Esophagus muscularis mucosa (tissue), 4 donors: ENCODE data around the gene RHBDL3. TPM values are rescaled to one million over a fixed set of nuclear protein-coding genes. Genes with fewer than 3 reads are reported as not detected.
A peak's percentile ranks its signal among the peaks of the same experiment; 100 is the strongest.

ENCODE experiments used
- DNase-seq: peaks from one replicate; pipeline ENCODE4 v3.0.0-alpha.2; 2017; ENCODE audit errors: extremely low spot score
- H3K27ac ChIP-seq, 4 donors: fragments of 200-600 bp; sonication (generic); replicated peaks in 1 of 4; 1 replicate in 3 of 4; 2 replicates in 1 of 4; pipeline ENCODE4 v1.5.1; 2016 to 2019; ENCODE audit warnings: mild to moderate bottlenecking in 1 of 4
- H3K27me3 ChIP-seq, 4 donors: fragments of 200-600 bp; sonication (generic); one replicate each; pipeline versions ENCODE4 v1.5.1 to v1.6.0; 2016 to 2019
- H3K36me3 ChIP-seq, 4 donors: fragments of 200-600 bp; sonication (generic); one replicate each; pipeline ENCODE4 v1.5.1; 2016 to 2019
- H3K4me1 ChIP-seq, 4 donors: fragments of 200-600 bp; sonication (generic); one replicate each; pipeline ENCODE4 v1.5.1; 2016 to 2019
- H3K4me3 ChIP-seq, 4 donors: fragments of 200-600 bp; sonication (generic); 1 replicate in 2 of 4; 2 replicates in 2 of 4; pipeline ENCODE4 v1.5.1; 2016 to 2019; ENCODE audit warnings: mild to moderate bottlenecking in 4 of 4, moderate library complexity in 1 of 4
- H3K9me3 ChIP-seq, 4 donors: fragments of 200-600 bp; sonication (generic); 1 replicate in 3 of 4; 2 replicates in 1 of 4; pipeline ENCODE4 v1.5.1; 2016 to 2019
- CTCF ChIP-seq, 3 experiments: fragments of 200-600 bp in 2 of 3; fragments of 450-650 bp in 1 of 3; sonication (generic) in 2 of 3; IDR thresholded peaks; one replicate each; pipeline ENCODE4 v1.5.1; 2017 to 2019; ENCODE audit warnings: antibody characterized with exemption in 3 of 3, mild to moderate bottlenecking in 2 of 3, moderate library complexity in 1 of 3
- EP300 ChIP-seq: sonication (generic); formaldehyde crosslinking; IDR thresholded peaks from one replicate; pipeline ENCODE4 v1.6.1; 2017; ENCODE audit warnings: antibody characterized with exemption
- POLR2A ChIP-seq: fragments of 450-650 bp; IDR thresholded peaks from one replicate; pipeline ENCODE4 v1.6.1; 2017; ENCODE audit warnings: antibody characterized with exemption, moderate library complexity, mild to moderate bottlenecking, low read depth
- POLR2AphosphoS5 ChIP-seq, 2 donors: sonication (generic); formaldehyde crosslinking; IDR thresholded peaks; one replicate each; pipeline ENCODE4 v1.6.1; 2017; ENCODE audit warnings: antibody characterized with exemption in 2 of 2
- WGBS: methylation state at CpG from one replicate; pipeline ENCODE4 v1.1.5; 2018; 5-methylcytosine and 5-hydroxymethylcytosine counted together
- intact Hi-C: fragments of 100-400 bp; cut with DNase I; formaldehyde crosslinking; loops from one replicate; pipeline ENCODE4 v1.15.1; 2023
- total RNA-seq, 4 donors: library from RNA; depleted of rRNA; stranded (reverse); fragments of >200 nt; gene quantifications; one replicate each; pipeline versions ENCODE4 v1.1.0 to v1.2.1, GENCODE V29; 2016

RHBDL3 gene
- total RNA-seq, 4 donors from 2014 or later, result 0.42 to 2.1 (median 1.0) TPM

- Histone ChIP-seq H3K27me3 (no peaks in the 10 kb centered on the region), H3K4me3 (no peak overlapping the region), H3K27ac (no peak overlapping the region), H3K4me1 (no peaks in the 10 kb centered on the region), H3K36me3 (no peaks in the 10 kb centered on the region), H3K9me3 (no peaks in the 10 kb centered on the region)
- WGBS, result 91% methylated on average over 3 of the region's 3 CpGs
- intact Hi-C loops, result no loop called here
- DNase-seq, result no peak
- no peak for TF ChIP-seq CTCF (IDR thresholded peaks at IDR 0.05)
- no peak for TF ChIP-seq EP300
- no peak for TF ChIP-seq POLR2A
- no peak for TF ChIP-seq POLR2AphosphoS5 (IDR thresholded peaks at IDR 0.05)
Observed at GRCh38 chr17:32249475-32249874, 16.2 kb upstream of the RHBDL3 start.

DNA sequence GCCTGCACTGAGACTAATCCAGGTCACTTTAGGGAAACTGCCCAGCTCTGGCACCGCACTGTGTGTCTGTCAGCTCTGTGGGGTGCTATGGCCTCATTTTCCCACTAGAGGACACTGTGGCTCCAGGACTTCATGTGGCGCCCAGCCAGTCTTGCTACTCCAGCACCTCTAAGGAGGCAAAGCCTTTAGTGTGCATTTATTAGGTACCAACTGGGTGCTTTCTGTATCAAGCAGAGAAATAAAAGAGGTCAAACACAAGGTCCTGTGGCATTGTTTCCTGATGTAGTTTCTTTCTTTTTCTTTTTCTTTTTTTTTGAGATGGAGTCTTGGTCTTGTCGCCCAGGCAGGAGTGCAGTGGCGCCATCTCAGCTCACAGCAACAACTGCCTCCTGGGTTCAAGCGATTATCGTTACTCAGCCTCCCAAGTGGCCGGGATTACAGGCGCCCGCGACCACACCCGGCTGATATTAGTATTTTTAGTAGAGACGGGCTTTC, 12.5 kb upstream of the RHBDL3 start:
- no peak for DNase-seq
- Histone ChIP-seq H3K27me3 (no peaks in the 10 kb centered on the region), H3K27ac (no peak overlapping the region), H3K9me3 (no peaks in the 10 kb centered on the region), H3K4me3 (no peak overlapping the region), H3K4me1 (peaks cover 0 to 9% (median 2%) of the 10 kb centered on the region in 4 donors), H3K36me3 (no peaks in the 10 kb centered on the region)
- intact Hi-C loops, result loop anchor here (1.0 kb wide), 1 partner anchor 68 kb away; no protein-coding TSS in a partner anchor
- TF ChIP-seq CTCF (IDR thresholded peaks at IDR 0.05) (peak; percentile 91 to 99 (median 95)), POLR2A (no peak), POLR2AphosphoS5 (IDR thresholded peaks at IDR 0.05) (peak in 1 of 2 donors; percentile 16), EP300 (no peak)
- 60% methylated on average over 12 of the region's 12 CpGs for WGBS

DNA sequence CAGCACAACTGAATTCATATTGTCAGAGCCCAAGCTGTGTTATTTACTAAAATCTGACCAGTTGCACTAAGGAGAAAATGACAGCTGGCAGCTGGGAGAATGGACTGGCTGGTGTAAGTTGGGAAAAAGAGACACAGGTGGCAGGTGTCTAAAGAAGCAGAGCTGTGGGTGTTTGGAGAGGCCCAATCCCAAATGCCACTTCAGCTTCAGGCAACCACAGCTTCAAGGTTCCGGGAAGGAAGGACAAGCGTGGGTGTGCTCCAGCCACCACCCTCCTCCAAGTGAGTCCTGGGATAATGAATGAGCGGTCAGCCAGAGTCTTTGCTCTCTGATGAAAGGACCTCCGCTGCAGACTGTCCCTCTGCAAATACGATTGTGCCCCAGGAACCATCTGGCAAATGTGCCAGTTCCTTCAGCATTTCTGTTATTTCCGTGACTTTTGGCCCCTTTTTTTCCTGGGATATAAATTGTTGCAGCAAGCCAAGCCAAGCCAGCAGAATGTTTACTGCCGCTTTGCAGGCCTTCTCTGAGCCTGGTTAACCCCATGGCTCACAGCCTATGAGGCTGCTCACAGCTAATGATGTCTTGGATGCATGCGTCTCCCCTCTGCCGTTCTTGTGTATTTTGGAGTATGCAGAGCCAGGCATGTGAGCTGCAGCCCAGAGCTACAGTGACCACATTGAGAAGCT, 9.5 kb upstream of the RHBDL3 start:
- no peak for DNase-seq
- H3K4me1 ChIP-seq, result peaks cover 0 to 9% (median 2%) of the 10 kb centered on the region in 4 donors
- no peak overlapping the region for H3K4me3 ChIP-seq
- TF ChIP-seq POLR2AphosphoS5 (IDR thresholded peaks at IDR 0.05) (no peak), CTCF (IDR thresholded peaks at IDR 0.05) (no peak), POLR2A (no peak), EP300 (no peak)
- H3K9me3 ChIP-seq, result no peaks in the 10 kb centered on the region
- H3K36me3 ChIP-seq, result no peaks in the 10 kb centered on the region
- no peak overlapping the region for H3K27ac ChIP-seq
- 60% methylated on average over 8 of the region's 9 CpGs for WGBS
- no peaks in the 10 kb centered on the region for H3K27me3 ChIP-seq
- intact Hi-C loops, result no loop called here

GRCh38 chr17:32256701-32257019, 9.0 kb upstream of the RHBDL3 start:
- WGBS, result 85% methylated on average over 9 of the region's 9 CpGs
- Histone ChIP-seq H3K27me3 (no peaks in the 10 kb centered on the region), H3K4me1 (peaks cover 0 to 12% (median 4%) of the 10 kb centered on the region in 4 donors), H3K9me3 (no peaks in the 10 kb centered on the region), H3K36me3 (no peaks in the 10 kb centered on the region), H3K4me3 (no peak overlapping the region), H3K27ac (no peak overlapping the region)
- DNase-seq, result no peak
- intact Hi-C loops, result no loop called here
- TF ChIP-seq POLR2AphosphoS5 (IDR thresholded peaks at IDR 0.05) (no peak), EP300 (no peak)

DNA sequence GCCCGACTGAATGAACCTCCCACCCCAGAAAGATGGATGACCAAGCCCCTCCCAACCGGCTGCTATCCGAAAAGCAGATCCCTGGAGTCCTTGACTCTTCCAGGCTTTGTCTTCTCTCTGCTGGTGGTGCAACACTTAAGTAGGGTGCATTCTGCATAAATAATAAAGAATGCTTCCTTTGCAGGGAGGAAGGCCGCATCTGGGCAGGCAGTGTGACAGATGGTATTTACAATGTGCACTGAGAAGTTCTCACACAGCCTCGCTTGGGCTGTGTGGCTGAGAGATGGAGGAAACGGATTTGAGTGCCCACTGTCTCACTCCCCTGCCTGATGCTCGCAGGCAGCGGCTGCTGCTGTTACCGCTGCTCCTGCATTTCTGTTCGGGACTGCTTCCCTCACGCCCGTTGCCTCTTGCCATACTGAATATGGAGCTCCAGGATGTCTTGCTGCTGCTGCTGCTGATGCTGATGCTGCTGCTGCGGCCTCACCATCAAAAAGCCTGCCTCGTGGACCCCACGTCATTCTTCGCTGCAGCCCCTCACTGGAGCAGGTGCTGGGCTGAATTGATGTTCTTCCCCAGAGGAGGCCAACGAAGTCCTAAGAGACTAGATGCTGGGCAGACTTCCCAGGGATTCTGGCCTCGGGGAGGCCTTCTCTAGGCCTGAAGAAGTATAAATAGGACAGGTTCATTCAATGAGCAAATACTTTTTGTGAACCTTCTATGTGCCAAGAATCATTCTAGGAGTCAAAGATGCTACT, 7.1 kb upstream of the RHBDL3 start:
- 79% methylated on average over 14 of the region's 18 CpGs for WGBS
- no peak for DNase-seq
- H3K27me3 ChIP-seq, result no peaks in the 10 kb centered on the region
- no peak overlapping the region for H3K4me3 ChIP-seq
- TF ChIP-seq POLR2A, result no peak
- no peak for TF ChIP-seq CTCF (IDR thresholded peaks at IDR 0.05)
- TF ChIP-seq EP300, result no peak
- no peak for TF ChIP-seq POLR2AphosphoS5 (IDR thresholded peaks at IDR 0.05)
- no peaks in the 10 kb centered on the region for H3K36me3 ChIP-seq
- no peaks in the 10 kb centered on the region for H3K9me3 ChIP-seq
- intact Hi-C loops, result no loop called here
- peaks cover 0 to 13% (median 6%) of the 10 kb centered on the region in 4 donors for H3K4me1 ChIP-seq
- no peak overlapping the region for H3K27ac ChIP-seq
